GM23248 (cell line): ENCODE measurements around the gene CD8A. TPM values are rescaled to one million over a fixed set of nuclear protein-coding genes. Genes with fewer than 3 reads are reported as not detected.
"Not testable (repeated sequence)": the region's sequence is repeated elsewhere in the genome, so short reads cannot be mapped to it uniquely, and the experiment has no call there.

Source experiments
- DNase-seq: peaks from one replicate; pipeline ENCODE4 v3.0.0-alpha.2; 2015
- H2AFZ ChIP-seq: fragments of 200-600 bp; sonication (generic); 2 replicates; pipeline ENCODE4 v1.6.1; 2016; ENCODE audit warnings: antibody characterized with exemption
- H3F3A ChIP-seq: fragments of 200-600 bp; sonication (generic); 2 replicates; pipeline ENCODE4 v1.6.1; 2016; ENCODE audit warnings: mild to moderate bottlenecking, antibody characterized with exemption, mixed run types; ENCODE audit not compliant: insufficient read depth
- H3K27ac ChIP-seq: fragments of 200-600 bp; sonication (generic); 2 replicates; pipeline ENCODE4 v1.5.1; 2016; ENCODE audit warnings: mild to moderate bottlenecking
- H3K27me3 ChIP-seq: fragments of 200-600 bp; sonication (generic); replicated peaks from 2 replicates; pipeline ENCODE4 v1.6.1; 2016; ENCODE audit warnings: mild to moderate bottlenecking; ENCODE audit not compliant: insufficient read depth
- H3K36me3 ChIP-seq: fragments of 200-600 bp; sonication (generic); 2 replicates; pipeline ENCODE4 v1.6.1; 2016; ENCODE audit warnings: low read depth, mild to moderate bottlenecking
- H3K4me1 ChIP-seq: fragments of 200-600 bp; sonication (generic); 2 replicates; pipeline ENCODE4 v1.6.1; 2016; ENCODE audit warnings: mild to moderate bottlenecking; ENCODE audit not compliant: insufficient read depth
- H3K4me2 ChIP-seq: fragments of 200-600 bp; sonication (generic); one replicate; pipeline ENCODE4 v1.6.1; 2016; ENCODE audit warnings: mild to moderate bottlenecking; ENCODE audit not compliant: unreplicated experiment
- H3K4me3 ChIP-seq: fragments of 200-600 bp; sonication (generic); 2 replicates; pipeline ENCODE4 v1.5.1; 2016; ENCODE audit warnings: mild to moderate bottlenecking
- H3K79me2 ChIP-seq: fragments of 200-600 bp; sonication (generic); 2 replicates; pipeline ENCODE4 v1.6.1; 2016; ENCODE audit warnings: mild to moderate bottlenecking; ENCODE audit not compliant: insufficient read depth
- H3K9ac ChIP-seq: fragments of 200-600 bp; sonication (generic); 2 replicates; pipeline ENCODE4 v1.6.1; 2016; ENCODE audit warnings: mild to moderate bottlenecking
- H3K9me2 ChIP-seq: fragments of 200-600 bp; sonication (generic); 2 replicates; pipeline ENCODE4 v1.6.1; 2016; ENCODE audit warnings: mixed run types, mild to moderate bottlenecking, moderate library complexity; ENCODE audit not compliant: insufficient read depth
- H3K9me3 ChIP-seq: fragments of 200-600 bp; sonication (generic); one replicate; pipeline ENCODE4 v1.6.1; 2017; ENCODE audit warnings: low read depth
- H4K20me1 ChIP-seq: fragments of 200-600 bp; sonication (generic); 2 replicates; pipeline ENCODE4 v1.6.0; 2016; ENCODE audit not compliant: insufficient read depth
- EZH2 ChIP-seq: fragments of 200-600 bp; sonication (generic); IDR thresholded peaks from 2 replicates; pipeline ENCODE4 v1.6.1; 2018; ENCODE audit warnings: antibody characterized with exemption, mild to moderate bottlenecking; ENCODE audit not compliant: insufficient read depth, poor library complexity, severe bottlenecking
- EZH2phosphoT487 ChIP-seq: fragments of 200-600 bp; sonication (generic); IDR thresholded peaks from 2 replicates; pipeline ENCODE4 v1.6.1; 2018; ENCODE audit warnings: antibody characterized with exemption, moderate library complexity, mild to moderate bottlenecking, low read depth; ENCODE audit not compliant: insufficient read depth
- WGBS, 2 experiments: methylation state at CpG; one replicate each; pipeline ENCODE4 v1.1.6; 2015 to 2017; ENCODE audit warnings: low lambda C conversion rate in 2 of 2, low coverage in 1 of 2; ENCODE audit errors: missing lambda C conversion rate in 2 of 2; 5-methylcytosine and 5-hydroxymethylcytosine counted together
- in situ Hi-C: fragments of 300-500 bp; cut with MboI; formaldehyde crosslinking; loops from 2 replicates; pipeline ENCODE4 v1.15.0; 2020
- polyA plus RNA-seq: library from polyadenylated mRNA; unstranded; fragments of >200 nt; fragmentation: Nextera tagmentation; extraction: Ambion mirVana; gene quantifications from 2 replicates; pipeline ENCODE4 v1.2.1, GENCODE V29; 2016
- total RNA-seq: library from RNA; depleted of rRNA; stranded (reverse); fragments of >200 nt; shearing (Covaris generic); gene quantifications from 2 replicates; pipeline ENCODE4 v1.2.3, GENCODE V29; 2014; rRNA removed

The CD8A gene
- total and polyA plus RNA-seq, 2 experiments from 2014 or later: 0.86 TPM; not detected in 1

DNA sequence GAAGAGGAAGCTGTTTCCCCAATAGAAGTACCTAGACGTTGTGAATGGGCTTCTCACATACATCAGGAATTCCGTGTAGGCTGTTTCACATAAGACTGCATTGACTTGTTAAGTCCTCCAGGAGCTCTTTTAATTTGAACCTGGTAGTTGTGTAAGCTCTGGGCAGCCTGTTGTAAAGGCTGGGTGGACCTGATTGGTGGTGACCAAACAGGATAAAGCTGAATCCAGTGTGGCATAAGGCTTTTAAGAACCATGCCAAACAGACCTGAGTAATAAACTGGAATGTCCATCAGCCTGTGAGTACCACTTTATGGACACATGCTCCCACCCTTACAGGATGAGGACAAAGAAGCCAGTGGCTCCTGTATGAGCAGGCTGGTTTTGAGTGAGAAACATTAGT is 46.6 kb downstream of the CD8A start:
- H3K27ac ChIP-seq: no peak overlapping the region
- no peak for TF ChIP-seq EZH2phosphoT487
- TF ChIP-seq EZH2: no peak
- H3K36me3 ChIP-seq: no peaks in the 10 kb centered on the region
- in situ Hi-C loops: no loop called here
- no peak overlapping the region for H2AFZ ChIP-seq
- peaks cover 49% of the 10 kb centered on the region for H3K79me2 ChIP-seq
- H3F3A ChIP-seq: no peaks in the 10 kb centered on the region
- H3K9me2 ChIP-seq: no peaks in the 10 kb centered on the region
- no peaks in the 10 kb centered on the region for H4K20me1 ChIP-seq
- no peaks in the 10 kb centered on the region for H3K9me3 ChIP-seq
- H3K4me2 ChIP-seq: no peak overlapping the region
- no peaks in the 10 kb centered on the region for H3K27me3 ChIP-seq
- peaks cover 16% of the 10 kb centered on the region for H3K4me1 ChIP-seq
- H3K4me3 ChIP-seq: no peak overlapping the region
- WGBS, 2 experiments: 64 to 73% methylated on average over 2 of the region's 2 CpGs
- no peak for DNase-seq
- H3K9ac ChIP-seq: no peak overlapping the region

DNA sequence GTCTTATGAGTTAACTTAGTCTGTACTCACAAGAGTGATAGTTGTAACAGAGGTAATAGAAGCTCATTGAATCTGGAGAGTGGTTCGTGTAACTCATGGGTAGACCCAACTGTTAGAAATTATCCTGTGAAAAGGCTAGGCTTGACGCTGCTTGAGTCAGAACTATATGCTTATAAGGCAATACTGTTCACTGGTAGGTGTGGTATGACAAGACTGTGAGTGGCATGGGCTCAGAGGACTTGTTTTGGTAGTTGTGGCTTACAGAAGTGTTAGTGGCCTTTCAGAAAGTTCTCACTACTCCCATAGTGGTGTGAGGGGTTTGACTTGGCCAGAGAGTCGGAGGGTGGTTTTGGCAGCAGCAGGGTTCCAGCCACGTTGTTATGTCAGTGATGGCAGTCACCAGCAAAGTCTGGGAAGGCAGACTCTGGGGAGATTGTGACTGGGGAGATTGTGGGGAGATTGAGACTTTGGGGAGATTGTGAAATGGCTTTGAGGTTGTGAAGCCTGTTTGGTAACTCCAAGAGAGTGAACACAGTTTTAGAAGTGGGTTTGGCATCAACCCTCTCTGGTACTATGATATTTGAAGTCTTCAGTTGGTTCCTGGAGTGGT is 48.7 kb downstream of the CD8A start:
- 90% methylated on average over 2 of the region's 4 CpGs; no CpG with 5 or more reads in 1 of the 2 experiments for WGBS, 2 experiments
- H3K27ac ChIP-seq, H2AFZ ChIP-seq, H3K36me3 ChIP-seq, H3K4me1 ChIP-seq, H3K4me2 ChIP-seq, H3K27me3 ChIP-seq, H3K9me3 ChIP-seq, H4K20me1 ChIP-seq, H3K9ac ChIP-seq, DNase-seq, in situ Hi-C loops, H3F3A ChIP-seq, H3K9me2 ChIP-seq, H3K4me3 ChIP-seq: not testable (repeated sequence)
- H3K79me2 ChIP-seq: peaks cover 35% of the 10 kb centered on the region

DNA sequence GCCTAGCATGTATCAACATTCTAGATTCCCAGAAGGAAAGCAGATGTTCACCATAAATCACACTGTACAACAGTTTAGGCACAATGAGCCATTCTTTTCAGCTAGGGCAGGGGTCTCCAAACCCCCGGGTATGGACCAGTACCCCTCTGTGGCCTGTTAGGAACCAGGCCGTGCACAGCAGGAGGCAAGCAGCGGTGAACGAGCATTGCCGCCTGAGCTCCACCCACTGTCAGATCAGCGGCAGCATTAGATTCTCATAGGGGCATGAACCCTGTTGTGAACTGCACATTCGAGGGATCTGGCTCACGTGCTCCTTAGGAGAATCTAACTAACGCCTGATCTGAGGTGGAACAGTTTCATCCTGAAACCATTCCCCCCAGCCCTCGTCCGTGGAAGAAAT is 50.8 kb downstream of the CD8A start:
- H3K4me1 ChIP-seq, DNase-seq, H3K27me3 ChIP-seq, H3K9me3 ChIP-seq, H3K27ac ChIP-seq, H2AFZ ChIP-seq, H3K9me2 ChIP-seq, H3K4me3 ChIP-seq, H4K20me1 ChIP-seq, in situ Hi-C loops, H3K9ac ChIP-seq, H3K4me2 ChIP-seq, H3K36me3 ChIP-seq, H3F3A ChIP-seq: not testable (repeated sequence)
- WGBS, 2 experiments: no CpG with 5 or more reads among the region's 11 CpGs
- H3K79me2 ChIP-seq: peaks cover 14% of the 10 kb centered on the region; the same call in 1 of the 2 replicates

DNA sequence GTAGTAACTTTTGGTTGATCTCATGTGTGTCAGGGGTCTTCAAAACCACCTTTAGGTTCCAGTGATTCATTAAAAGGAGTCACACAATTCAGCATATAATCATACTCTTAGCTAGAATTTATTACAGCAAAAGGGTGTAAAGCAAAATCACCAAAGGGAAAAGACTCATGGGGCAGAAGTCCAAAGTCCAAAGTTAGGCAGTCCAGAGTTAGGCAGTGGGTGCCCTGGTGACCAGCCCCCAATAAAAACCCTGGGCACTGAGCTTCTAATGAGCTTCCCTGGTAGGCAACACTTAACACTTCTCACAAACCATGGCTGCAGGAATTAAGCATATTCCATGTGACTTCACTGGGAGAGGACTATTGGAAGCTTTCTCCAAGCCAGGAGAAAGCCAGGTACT is 51.2 kb downstream of the CD8A start:
- H3K4me3 ChIP-seq, H2AFZ ChIP-seq, H3K27me3 ChIP-seq, H3K4me1 ChIP-seq, H3K9me2 ChIP-seq, H3F3A ChIP-seq, H3K36me3 ChIP-seq, H3K27ac ChIP-seq, DNase-seq, in situ Hi-C loops, H3K9me3 ChIP-seq, H4K20me1 ChIP-seq, H3K4me2 ChIP-seq, H3K9ac ChIP-seq: not testable (repeated sequence)
- H3K79me2 ChIP-seq: peaks cover 11% of the 10 kb centered on the region; the same call in 1 of the 2 replicates

DNA sequence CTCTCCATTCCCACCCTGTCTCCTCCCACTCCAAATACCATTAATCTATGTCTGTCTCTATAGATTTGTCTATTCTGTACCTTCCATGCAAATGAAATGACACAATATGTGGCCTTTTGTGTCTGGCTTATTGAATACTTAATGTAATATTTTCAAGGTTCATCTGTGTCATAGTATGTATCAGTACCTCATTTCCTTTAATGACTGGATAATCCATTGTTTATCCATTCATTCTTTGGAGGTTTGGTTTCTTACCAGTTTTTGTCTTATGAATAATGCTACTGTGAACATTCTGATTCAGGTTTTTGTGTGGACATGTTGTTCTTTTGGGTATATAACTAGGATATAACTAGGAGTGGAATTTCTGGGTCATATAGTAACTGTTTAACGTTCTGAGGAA is 55.8 kb downstream of the CD8A start:
- H3K9me2 ChIP-seq, in situ Hi-C loops, H3K4me3 ChIP-seq, H3K9ac ChIP-seq, H3K4me1 ChIP-seq, H4K20me1 ChIP-seq, H3K79me2 ChIP-seq, H3F3A ChIP-seq, H2AFZ ChIP-seq, H3K27me3 ChIP-seq, H3K27ac ChIP-seq, H3K36me3 ChIP-seq, H3K4me2 ChIP-seq, H3K9me3 ChIP-seq: not testable (repeated sequence)
- peak; percentile 24 for DNase-seq
- no CpG with 5 or more reads among the region's 1 CpG for WGBS, 2 experiments

Other genes starting within 250 kb of the CD8A start
- 71.5 and 81.2 TPM in 2 replicates for gene CHMP3, start 227.5 kb downstream of the CD8A start, total RNA-seq
- gene CHMP3, start 227.5 kb downstream of the CD8A start, polyA plus RNA-seq: 74.5 and 90.1 TPM in 2 replicates
- 21.7 and 24.4 TPM in 2 replicates for gene RNF103, start 167.0 kb downstream of the CD8A start, total RNA-seq
- gene RNF103, start 167.0 kb downstream of the CD8A start, polyA plus RNA-seq: 11.6 and 13.2 TPM in 2 replicates
- gene RMND5A, start 70.6 kb downstream of the CD8A start, total RNA-seq: 21.2 and 38.1 TPM in 2 replicates
- 6.8 and 7.2 TPM in 2 replicates for gene RMND5A, start 70.6 kb downstream of the CD8A start, polyA plus RNA-seq
- not detected in 2 replicates for gene CD8B, start 71.0 kb upstream of the CD8A start, total RNA-seq
- not detected in 2 replicates for gene CD8B, start 71.0 kb upstream of the CD8A start, polyA plus RNA-seq
- under 0.01 and 0.25 TPM in 2 replicates for gene RGPD1, start 151.2 kb upstream of the CD8A start, total RNA-seq
- gene RGPD1, start 151.2 kb upstream of the CD8A start, polyA plus RNA-seq: 0.11 TPM in 1 of 2 replicates, not detected in the other
- gene PLGLB1, start 230.9 kb upstream of the CD8A start, total RNA-seq: 0.22 and 0.38 TPM in 2 replicates
- 0.46 and 1.4 TPM in 2 replicates for gene PLGLB1, start 230.9 kb upstream of the CD8A start, polyA plus RNA-seq